HG03045 (cell line): Measurements from ENCODE around the gene LIMS1.
"Not testable (repeated sequence)": the region's sequence is repeated elsewhere in the genome, so short reads cannot be mapped to it uniquely, and the experiment has no call there.

Experiments
- ATAC-seq: cut with Tn5 transposase; IDR thresholded peaks from one replicate; pipeline ENCODE4 v1.9.1; 2021; ENCODE audit warnings: mild to moderate bottlenecking, moderate library complexity; ENCODE audit not compliant: unreplicated experiment

The LIMS1 gene

DNA sequence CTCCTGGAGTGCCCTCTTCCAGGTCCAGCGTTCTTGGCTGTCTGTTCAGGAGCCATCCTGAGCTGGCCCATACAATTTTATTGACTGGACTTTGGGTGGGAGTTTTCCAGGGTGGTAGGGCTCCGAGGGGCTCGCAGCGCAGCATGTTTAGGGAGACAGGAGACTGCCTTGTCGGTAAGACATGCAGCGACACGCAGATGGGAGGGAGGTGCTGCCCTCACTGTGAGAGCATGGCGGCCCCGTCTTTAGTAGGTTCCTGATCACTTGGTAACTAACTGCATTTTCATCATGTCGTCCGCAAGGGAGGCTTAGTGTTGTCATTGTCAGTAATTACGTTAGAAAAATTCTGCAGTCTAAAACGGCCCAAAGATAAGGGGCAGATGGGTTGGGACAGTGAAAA lies 121.0 kb downstream of the LIMS1 start:
- not testable (repeated sequence) for ATAC-seq

DNA sequence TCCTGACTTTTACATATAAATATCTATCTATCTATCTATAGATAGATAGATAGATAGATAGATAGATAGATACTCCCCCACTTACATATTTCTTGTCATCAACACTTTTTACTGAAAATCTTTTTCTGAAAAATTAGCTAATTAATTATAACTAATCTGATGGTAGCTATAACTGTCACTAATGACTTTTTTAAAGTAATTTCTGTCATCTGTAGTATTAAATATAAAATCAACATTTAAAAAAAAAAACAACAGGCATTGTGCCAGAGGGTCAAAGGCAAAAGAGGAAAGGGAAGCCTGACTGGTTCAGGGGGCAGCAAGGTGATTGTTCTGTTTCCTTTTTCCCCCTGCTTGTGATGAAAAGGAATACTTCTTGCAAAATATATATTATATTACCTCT lies 122.0 kb downstream of the LIMS1 start:
- not testable (repeated sequence) for ATAC-seq

DNA sequence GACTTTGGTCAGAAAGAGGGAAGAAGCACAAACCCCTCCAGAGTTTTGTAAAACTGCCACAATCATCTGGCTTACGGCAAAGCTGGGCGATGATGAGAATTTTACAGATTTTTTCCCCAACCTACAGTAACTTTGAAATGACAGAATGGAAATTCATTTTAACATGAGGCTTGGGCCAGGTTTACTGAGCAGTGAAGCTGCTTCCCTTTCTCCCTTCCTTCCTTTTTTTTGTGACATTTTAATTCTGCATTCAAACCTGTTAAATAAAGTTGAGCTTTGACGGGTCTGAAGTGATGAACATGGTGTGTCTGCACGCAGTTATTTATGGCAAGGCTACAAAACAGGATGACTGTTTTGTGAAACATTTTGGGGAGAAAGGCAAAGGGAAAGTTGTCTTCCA lies 123.2 kb downstream of the LIMS1 start:
- ATAC-seq = not testable (repeated sequence)

GRCh38 chr2:108658553-108658952 lies 124.3 kb downstream of the LIMS1 start:
- ATAC-seq = not testable (repeated sequence)

DNA sequence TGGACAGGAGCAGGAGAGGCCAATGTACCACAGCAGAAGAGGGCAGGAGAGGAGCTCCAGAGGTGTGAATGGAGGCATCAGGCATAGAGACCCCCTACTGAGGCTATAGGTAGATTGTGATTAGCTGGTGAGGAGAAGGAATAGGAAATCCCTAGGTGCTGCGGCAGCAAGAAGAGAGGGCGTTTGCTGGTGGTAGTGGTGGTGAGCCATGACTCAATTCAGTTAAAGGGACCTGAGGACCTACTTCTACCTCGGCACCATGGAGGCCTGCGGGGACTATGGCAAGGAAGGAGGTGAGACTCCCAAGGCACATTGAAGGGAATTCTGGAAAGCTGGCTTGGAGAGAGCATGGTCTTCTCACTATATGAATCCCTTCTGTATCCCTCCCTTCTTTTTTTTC lies 127.2 kb downstream of the LIMS1 start:
- not testable (repeated sequence) for ATAC-seq

DNA sequence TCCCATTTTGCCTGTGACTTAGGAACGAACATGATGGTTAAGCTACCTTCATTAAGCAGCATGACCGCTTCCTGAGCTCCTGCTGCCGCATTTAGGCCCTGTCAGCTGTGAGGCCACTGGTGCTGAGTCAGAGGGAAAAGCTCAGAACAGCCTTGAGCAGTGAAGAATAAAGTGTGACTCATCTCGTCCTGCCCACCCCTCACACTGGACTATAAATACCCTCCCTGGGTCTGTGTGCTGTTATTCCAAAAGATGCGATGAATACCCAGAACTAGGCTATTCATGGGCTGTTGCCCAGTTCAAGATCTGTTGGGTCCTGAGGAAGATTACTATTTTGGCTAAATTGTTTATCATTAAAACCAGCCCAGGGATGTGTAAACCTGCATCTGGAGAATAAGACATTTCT lies 127.9 kb downstream of the LIMS1 start:
- ATAC-seq = peak; percentile 93

DNA sequence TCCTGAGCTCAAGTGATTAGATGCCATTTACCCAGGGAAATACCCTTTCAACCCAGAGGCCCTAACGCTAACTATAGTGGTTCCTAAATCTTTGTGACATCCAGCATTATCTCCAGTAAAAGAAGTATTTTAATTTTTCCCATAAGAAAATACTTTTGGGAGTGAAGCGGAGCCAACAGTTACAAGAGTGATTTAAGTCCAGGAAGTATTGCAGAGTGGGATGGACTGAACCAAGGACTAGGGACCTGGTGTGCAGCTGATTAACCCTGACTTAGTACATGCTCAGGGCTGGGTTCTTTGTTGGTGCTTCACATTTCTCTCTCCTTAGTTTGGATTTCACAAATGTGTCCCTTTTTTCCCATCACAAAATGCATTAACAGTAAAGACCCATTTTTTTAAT lies 129.1 kb downstream of the LIMS1 start:
- ATAC-seq = not testable (repeated sequence)

- not testable (repeated sequence) for ATAC-seq
Measured at GRCh38 chr2:108664089-108664488, 129.8 kb downstream of the LIMS1 start.

DNA sequence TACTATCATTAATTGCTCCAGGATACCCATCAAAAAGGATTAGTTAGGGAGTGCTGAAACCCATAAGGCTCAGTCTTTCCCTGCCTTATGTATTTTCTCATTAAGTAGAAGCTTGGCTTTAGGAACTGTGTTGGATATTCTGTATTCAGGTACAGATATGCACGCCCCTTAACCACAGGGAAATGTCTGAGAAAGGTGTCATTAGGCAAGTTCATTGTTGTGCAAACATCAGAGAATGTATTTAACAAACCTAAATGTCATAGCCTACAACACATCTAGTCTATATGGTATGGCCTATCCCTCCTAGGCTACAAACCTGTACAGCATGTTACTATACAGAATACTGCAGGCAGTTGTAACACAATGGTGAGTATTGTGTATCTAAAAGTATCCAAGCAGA lies 130.7 kb downstream of the LIMS1 start:
- not testable (repeated sequence) for ATAC-seq

- not testable (repeated sequence) for ATAC-seq
Measured at GRCh38 chr2:108665975-108666374, 131.7 kb downstream of the LIMS1 start.

GRCh38 chr2:108667140-108667539 lies 132.9 kb downstream of the LIMS1 start:
- not testable (repeated sequence) for ATAC-seq

DNA sequence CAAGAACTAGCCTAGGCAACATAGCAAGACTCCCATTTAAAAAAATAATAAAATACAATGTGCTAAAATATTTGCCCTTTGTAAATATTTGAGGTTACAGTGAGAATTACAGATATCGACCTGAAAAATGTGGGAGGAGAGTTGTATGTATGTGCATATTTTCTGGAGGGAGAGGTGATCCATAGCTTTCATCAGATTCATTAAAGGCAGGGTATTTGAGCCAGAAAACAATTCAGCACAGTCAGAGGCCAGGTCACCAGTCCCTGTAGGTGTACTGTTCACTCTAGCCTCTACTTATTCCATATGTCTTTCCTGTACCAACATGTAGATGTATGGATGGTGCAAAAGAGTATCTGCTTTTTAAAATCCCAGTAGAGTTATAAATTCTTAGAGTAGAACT lies 136.0 kb downstream of the LIMS1 start:
- ATAC-seq = not testable (repeated sequence)

DNA sequence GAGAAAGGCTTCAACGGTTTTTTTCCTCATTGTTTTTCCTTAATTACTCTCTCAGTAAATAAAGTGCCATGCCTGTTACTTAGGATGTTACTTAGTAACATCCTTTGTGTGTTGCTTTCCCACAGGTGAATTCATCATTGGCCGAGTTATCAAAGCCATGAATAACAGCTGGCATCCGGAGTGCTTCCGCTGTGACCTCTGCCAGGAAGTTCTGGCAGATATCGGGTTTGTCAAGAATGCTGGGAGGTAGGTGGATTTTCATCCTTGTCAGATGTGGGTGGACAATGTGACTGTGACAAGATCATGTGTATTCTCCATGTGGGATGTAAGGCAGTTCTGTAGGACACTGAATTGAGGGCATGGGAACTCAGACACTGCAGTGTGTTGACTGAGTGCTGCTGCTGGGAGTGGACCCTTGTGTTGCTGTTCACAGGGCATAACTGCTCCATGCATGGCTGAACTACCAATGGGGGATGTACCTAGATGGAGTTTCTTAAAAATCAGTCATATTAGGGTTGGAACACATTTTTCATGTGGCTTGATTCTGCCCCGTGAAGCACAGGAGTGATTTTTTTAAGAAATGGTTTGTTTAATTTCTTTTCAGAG lies 138.0 kb downstream of the LIMS1 start:
- ATAC-seq = not testable (repeated sequence)

DNA sequence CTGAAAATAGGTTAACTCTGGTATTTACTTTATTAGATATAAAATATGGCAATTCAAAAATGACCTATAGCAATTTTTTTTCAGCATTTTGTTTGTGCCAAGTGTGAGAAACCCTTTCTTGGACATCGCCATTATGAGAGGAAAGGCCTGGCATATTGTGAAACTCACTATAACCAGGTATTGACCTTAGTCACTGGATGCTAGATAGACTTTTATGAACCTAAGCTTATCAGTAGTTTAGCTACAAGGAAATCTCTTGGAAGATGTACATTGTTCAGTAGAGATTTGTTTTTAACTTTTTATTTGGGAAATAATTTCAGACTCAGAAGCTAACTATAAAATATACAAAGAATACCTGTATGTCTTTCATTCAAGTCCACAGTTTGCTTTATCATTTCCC lies 142.3 kb downstream of the LIMS1 start:
- not testable (repeated sequence) for ATAC-seq

DNA sequence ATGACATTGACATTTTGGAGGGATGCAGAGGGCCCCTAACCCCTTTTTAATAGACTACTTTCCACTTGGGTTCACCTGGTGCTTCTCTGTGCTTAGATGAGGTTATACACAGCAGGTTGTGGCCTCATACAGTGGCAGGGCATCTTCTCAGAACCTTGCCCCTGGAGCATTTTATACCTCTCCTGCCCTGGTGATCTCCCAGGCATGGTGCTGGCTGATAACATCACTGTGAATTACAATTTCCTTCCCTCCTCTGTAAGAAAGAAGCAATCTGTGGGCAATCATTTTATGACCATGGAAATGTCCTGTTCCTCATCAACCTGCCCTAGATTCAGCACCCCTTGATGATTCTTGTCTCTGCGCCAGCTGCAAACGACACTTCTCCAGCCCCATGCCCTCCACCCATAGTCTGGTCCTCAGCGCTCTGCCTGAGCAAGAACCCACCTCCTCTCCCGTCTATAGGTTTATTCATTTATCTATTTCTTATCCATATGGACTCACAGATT lies 143.0 kb downstream of the LIMS1 start:
- not testable (repeated sequence) for ATAC-seq

GRCh38 chr2:108678198-108678651 lies 144.0 kb downstream of the LIMS1 start:
- not testable (repeated sequence) for ATAC-seq

DNA sequence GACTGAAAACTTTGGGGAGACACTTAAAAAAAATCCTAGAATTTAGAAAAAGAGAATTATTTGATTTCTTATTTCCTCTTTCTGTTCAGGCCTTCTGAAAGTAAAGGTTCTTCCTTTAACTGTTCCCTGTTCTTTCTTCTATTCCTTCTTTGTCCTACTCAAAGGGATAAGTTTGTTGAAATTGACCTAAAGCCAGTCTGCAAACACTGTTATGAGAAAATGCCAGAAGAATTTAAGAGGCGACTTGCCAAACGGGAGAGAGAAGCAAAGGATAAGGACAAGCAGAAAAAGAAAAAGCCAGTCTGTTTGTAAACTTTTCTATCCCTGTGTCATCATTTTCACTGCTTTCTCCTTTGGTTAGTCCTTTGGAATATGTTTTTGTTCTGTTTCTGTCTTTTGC lies 146.5 kb downstream of the LIMS1 start:
- not testable (repeated sequence) for ATAC-seq

GRCh38 chr2:108688818-108689756 lies 154.8 kb downstream of the LIMS1 start:
- ATAC-seq = not testable (repeated sequence)

DNA sequence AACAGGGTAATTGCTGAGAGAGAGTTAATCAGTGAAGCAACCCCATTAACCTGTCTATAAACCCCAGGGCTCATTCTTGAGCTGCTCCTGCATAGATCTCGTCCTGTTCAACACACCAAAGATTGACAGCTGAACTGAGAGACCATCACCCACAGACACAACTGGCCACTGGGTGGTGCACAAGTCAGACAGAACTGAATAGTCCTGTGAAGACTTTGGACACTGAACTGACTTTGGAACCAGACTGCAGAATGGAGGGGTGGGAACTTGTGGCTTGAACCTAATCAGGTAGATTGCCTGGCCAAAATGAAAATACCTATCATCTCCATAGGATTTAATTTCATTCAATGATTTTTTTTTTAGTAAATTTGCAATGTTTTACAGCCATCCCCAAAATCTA lies 155.7 kb downstream of the LIMS1 start:
- ATAC-seq = peak; percentile 60

DNA sequence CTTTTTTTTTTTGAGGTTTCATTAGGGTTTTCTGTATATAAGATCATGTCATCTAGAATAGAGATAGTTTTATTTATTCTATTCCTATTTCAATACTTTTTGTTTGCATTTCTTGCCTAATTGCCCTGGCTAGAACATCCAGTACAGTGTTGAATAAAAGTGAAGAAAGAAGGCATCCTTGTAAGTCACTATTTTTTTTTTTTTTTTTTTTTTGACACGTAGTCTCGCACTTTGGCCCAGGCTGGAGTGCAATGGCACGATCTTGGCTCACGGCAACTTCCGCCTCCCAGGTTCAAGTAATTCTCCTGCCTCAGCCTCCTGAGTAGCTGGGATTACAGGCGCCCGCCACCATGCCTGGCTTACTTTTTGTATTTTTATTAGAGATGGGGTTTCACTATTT lies 157.2 kb downstream of the LIMS1 start:
- no peak for ATAC-seq

- no peak for ATAC-seq
Measured at GRCh38 chr2:108701208-108701607, 166.9 kb downstream of the LIMS1 start.

- ATAC-seq = no peak
Measured at GRCh38 chr2:108701806-108702205, 167.5 kb downstream of the LIMS1 start.
